GM12874 (cell line): ENCODE data around the gene LMTK2.

Experiments
- CTCF ChIP-seq: IDR thresholded peaks from 2 replicates; pipeline ENCODE4 v1.5.1; 2011; ENCODE audit warnings: low read depth, mild to moderate bottlenecking, control low read depth, low read length, moderate library complexity; ENCODE audit not compliant: insufficient read depth

Gene LMTK2

GRCh38 chr7:98213296-98213887 lies 106.7 kb downstream of the LMTK2 start:
- no peak for TF ChIP-seq CTCF

- no peak for TF ChIP-seq CTCF
Measured at GRCh38 chr7:98213888-98214810, 107.5 kb downstream of the LMTK2 start.

- no peak for TF ChIP-seq CTCF
Measured at GRCh38 chr7:98214811-98215321, 108.2 kb downstream of the LMTK2 start.

- TF ChIP-seq CTCF: no peak
Measured at GRCh38 chr7:98215561-98216495, 109.2 kb downstream of the LMTK2 start.

- TF ChIP-seq CTCF: no peak
Measured at GRCh38 chr7:98216941-98217622, 110.4 kb downstream of the LMTK2 start.

GRCh38 chr7:98217623-98218582 lies 111.2 kb downstream of the LMTK2 start:
- TF ChIP-seq CTCF: no peak
